Left ventricle myocardium inferior (tissue), 1 donor: ENCODE results near the gene OLFML1. TPM values are rescaled to one million over a fixed set of nuclear protein-coding genes. Genes with fewer than 3 reads are reported as not detected.

Source experiments
- DNase-seq: peaks from one replicate; pipeline ENCODE4 v3.0.0-alpha.2; 2020
- H3K27ac ChIP-seq: fragments of 200-600 bp; replicated peaks from 2 replicates; pipeline ENCODE4 v1.8.0; 2021
- H3K27me3 ChIP-seq: fragments of 200-600 bp; 2 replicates; pipeline ENCODE4 v1.8.0; 2021; ENCODE audit warnings: low read depth
- H3K36me3 ChIP-seq: fragments of 200-600 bp; 2 replicates; pipeline ENCODE4 v1.8.0; 2021
- H3K4me1 ChIP-seq: fragments of 200-600 bp; 2 replicates; pipeline ENCODE4 v1.8.0; 2021
- H3K4me3 ChIP-seq: fragments of 200-600 bp; 2 replicates; pipeline ENCODE4 v1.8.0; 2021; ENCODE audit warnings: mild to moderate bottlenecking, moderate library complexity
- H3K9me3 ChIP-seq: fragments of 200-600 bp; replicated peaks from 2 replicates; pipeline ENCODE4 v1.8.0; 2021
- CTCF ChIP-seq: fragments of 200-600 bp; IDR thresholded peaks from 2 replicates; pipeline ENCODE4 v1.8.0; 2021; ENCODE audit warnings: antibody characterized with exemption, mild to moderate bottlenecking, borderline replicate concordance
- intact Hi-C: fragments of 100-400 bp; cut with micrococcal nuclease; formaldehyde crosslinking; loops from one replicate; pipeline ENCODE4 v1.11.0; 2022
- long read RNA-seq: library from polyadenylated mRNA; unstranded; transcript quantifications from one replicate; pipeline ENCODE4 v2.0.0, GENCODE V29; 2021
- total RNA-seq: library from RNA; stranded (reverse); fragmentation: NEBNext Ultra II Directional; extraction: Animal tissue kit (Norgen Biotek cat#: 25700); gene quantifications from one replicate; pipeline ENCODE4 v1.2.1, GENCODE V29; 2021
- donor health status: DM: no; HTN: yes; CAD: no; lungs with severe emphysema.

Gene OLFML1
- 7.3 TPM for total RNA-seq
- long read RNA-seq, partial matches to known transcripts, result 0 of 4 reads
- long read RNA-seq, other reads (novel, unspliced or antisense), result 0 of 4 reads

- H3K36me3 ChIP-seq, result peaks cover 5% of the 10 kb centered on the region
- intact Hi-C loops, result no loop called here
- H3K27ac ChIP-seq, result peak within 1 kb of the TSS; percentile 74
- H3K4me3 ChIP-seq, result peak within 1 kb of the TSS; percentile 63
- no peak for TF ChIP-seq CTCF
- peak; percentile 42 for DNase-seq
- no peaks in the 10 kb centered on the region for H3K27me3 ChIP-seq
- peaks cover 27% of the 10 kb centered on the region for H3K4me1 ChIP-seq
- no peaks in the 10 kb centered on the region for H3K9me3 ChIP-seq
Observed at GRCh38 chr11:7485186-7486097, at the start of gene OLFML1. OLFML1 (plus strand) TSS chr11:7485506; CDS start chr11:7485876, 370 bp downstream.

GRCh38 chr11:7436146-7436545 lies 49.2 kb upstream of the OLFML1 start:
- DNase-seq, result no peak
- Histone ChIP-seq H3K36me3 (no peaks in the 10 kb centered on the region), H3K9me3 (no peaks in the 10 kb centered on the region), H3K4me1 (peaks cover 6% of the 10 kb centered on the region), H3K27me3 (no peaks in the 10 kb centered on the region), H3K4me3 (no peak overlapping the region), H3K27ac (no peak overlapping the region)
- intact Hi-C loops, result no loop called here
- no peak for TF ChIP-seq CTCF

- H3K27me3 ChIP-seq, result no peaks in the 10 kb centered on the region
- H3K27ac ChIP-seq, result no peak overlapping the region
- peaks cover 6% of the 10 kb centered on the region for H3K4me1 ChIP-seq
- intact Hi-C loops, result no loop called here
- H3K9me3 ChIP-seq, result no peaks in the 10 kb centered on the region
- no peak overlapping the region for H3K4me3 ChIP-seq
- TF ChIP-seq CTCF, result no peak
- no peaks in the 10 kb centered on the region for H3K36me3 ChIP-seq
- no peak for DNase-seq
Observed at GRCh38 chr11:7436657-7437056, 48.6 kb upstream of the OLFML1 start.

GRCh38 chr11:7437696-7438095 lies 47.6 kb upstream of the OLFML1 start:
- no peak overlapping the region for H3K4me3 ChIP-seq
- H3K27ac ChIP-seq, result no peak overlapping the region
- intact Hi-C loops, result no loop called here
- H3K9me3 ChIP-seq, result no peaks in the 10 kb centered on the region
- no peaks in the 10 kb centered on the region for H3K36me3 ChIP-seq
- H3K4me1 ChIP-seq, result peaks cover 6% of the 10 kb centered on the region
- TF ChIP-seq CTCF, result no peak
- no peak for DNase-seq
- no peaks in the 10 kb centered on the region for H3K27me3 ChIP-seq

- H3K36me3 ChIP-seq, result no peaks in the 10 kb centered on the region
- H3K9me3 ChIP-seq, result no peaks in the 10 kb centered on the region
- H3K4me3 ChIP-seq, result no peak overlapping the region
- intact Hi-C loops, result no loop called here
- TF ChIP-seq CTCF, result no peak
- no peak for DNase-seq
- peaks cover 10% of the 10 kb centered on the region for H3K4me1 ChIP-seq
- no peaks in the 10 kb centered on the region for H3K27me3 ChIP-seq
- no peak overlapping the region for H3K27ac ChIP-seq
Observed at GRCh38 chr11:7439746-7440320, 45.5 kb upstream of the OLFML1 start.
